Loucy (cell line): ENCODE data around the gene PLXNA4.

Source experiments
- H2AFZ ChIP-seq: fragments of 200-600 bp; sonication (generic); 2 replicates; pipeline ENCODE4 v1.6.0; 2016; ENCODE audit warnings: antibody characterized with exemption, mild to moderate bottlenecking, low read length, moderate library complexity
- H3F3A ChIP-seq: fragments of 200-600 bp; 2 replicates; pipeline ENCODE4 v1.6.0; 2016; ENCODE audit warnings: antibody characterized with exemption, low read depth, mild to moderate bottlenecking
- H3K27me3 ChIP-seq: fragments of 200-600 bp; sonication (generic); 2 replicates; pipeline ENCODE4 v1.6.1; 2014; ENCODE audit warnings: low read length, mild to moderate bottlenecking; ENCODE audit not compliant: insufficient read depth, poor library complexity, severe bottlenecking
- H3K36me3 ChIP-seq: fragments of 200-600 bp; sonication (generic); 2 replicates; pipeline ENCODE4 v1.6.1; 2016; ENCODE audit warnings: low read length; ENCODE audit not compliant: insufficient read depth
- H3K4me1 ChIP-seq: fragments of 200-600 bp; sonication (generic); 2 replicates; pipeline ENCODE4 v1.5.1; 2014; ENCODE audit warnings: low read length, mild to moderate bottlenecking; ENCODE audit not compliant: insufficient read depth, poor library complexity, severe bottlenecking
- H3K4me2 ChIP-seq: fragments of 200-600 bp; sonication (generic); 2 replicates; pipeline ENCODE4 v1.6.0; 2014; ENCODE audit warnings: antibody characterized with exemption, low read length, low read depth, mild to moderate bottlenecking; ENCODE audit not compliant: poor library complexity, severe bottlenecking
- H3K4me3 ChIP-seq: fragments of 200-600 bp; sonication (generic); 2 replicates; pipeline ENCODE4 v1.5.1; 2014; ENCODE audit warnings: low read length, mild to moderate bottlenecking, mixed read lengths; ENCODE audit not compliant: poor library complexity, severe bottlenecking
- H3K79me2 ChIP-seq: fragments of 200-600 bp; sonication (generic); 2 replicates; pipeline ENCODE4 v1.6.1; 2014; ENCODE audit warnings: low read length; ENCODE audit not compliant: insufficient read depth
- H3K9ac ChIP-seq: fragments of 200-600 bp; sonication (generic); 2 replicates; pipeline ENCODE4 v1.6.0; 2014; ENCODE audit warnings: mild to moderate bottlenecking, low read depth, low read length, moderate library complexity; ENCODE audit not compliant: poor library complexity, severe bottlenecking
- H3K9me2 ChIP-seq: fragments of 200-600 bp; sonication (generic); replicated peaks from 2 replicates; pipeline ENCODE4 v1.6.1; 2016; ENCODE audit warnings: low read depth, low read length, mixed read lengths
- H3K9me3 ChIP-seq: fragments of 200-600 bp; sonication (generic); 2 replicates; pipeline ENCODE4 v1.6.1; 2014; ENCODE audit warnings: mild to moderate bottlenecking, antibody characterized with exemption, low read length, low read depth; ENCODE audit not compliant: insufficient read depth
- H4K20me1 ChIP-seq: fragments of 200-600 bp; sonication (generic); 2 replicates; pipeline ENCODE4 v1.6.0; 2014; ENCODE audit warnings: antibody characterized with exemption, low read length, mild to moderate bottlenecking; ENCODE audit not compliant: insufficient read depth, poor library complexity, severe bottlenecking
- EZH2phosphoT487 ChIP-seq: fragments of 200-600 bp; IDR thresholded peaks from 2 replicates; pipeline ENCODE4 v1.6.1; 2018; ENCODE audit warnings: antibody characterized with exemption, mild to moderate bottlenecking, moderate library complexity, borderline replicate concordance
- TF ChIP-seq, protein P1 (sequence below): fragments of 200-600 bp; sonication (generic); conservative IDR thresholded peaks from 2 replicates; pipeline ENCODE4 v1.5.1; 2014; ENCODE audit warnings: mild to moderate bottlenecking, antibody characterized with exemption, low read length

PLXNA4 gene

DNA sequence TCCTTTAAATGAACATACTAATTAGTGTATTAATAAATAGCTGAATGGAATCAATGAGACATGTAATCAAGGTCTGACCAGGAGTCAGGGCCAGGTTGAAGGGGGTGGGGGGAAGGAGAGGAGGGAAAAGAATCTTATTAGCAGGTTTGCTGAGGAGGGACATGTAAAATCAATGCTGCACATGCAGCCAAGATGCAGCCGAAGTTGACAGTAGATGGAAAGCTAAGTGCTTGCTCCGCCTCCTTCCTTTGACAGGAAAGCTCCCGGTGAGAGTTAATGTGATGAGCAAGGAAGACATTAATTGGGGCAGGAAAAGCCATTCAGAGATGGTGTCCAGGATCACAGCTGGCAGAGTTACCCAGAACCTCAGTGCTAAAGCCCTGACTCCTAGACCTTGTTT is 24.4 kb downstream of the PLXNA4 start:
- Histone ChIP-seq H3K4me3 (no peak overlapping the region), H2AFZ (no peak overlapping the region), H3K27me3 (no peaks in the 10 kb centered on the region), H4K20me1 (no peaks in the 10 kb centered on the region), H3K9me2 (no peaks in the 10 kb centered on the region), H3K4me1 (no peaks in the 10 kb centered on the region), H3K9me3 (peaks cover 12% of the 10 kb centered on the region; the same call in 1 of the 2 replicates), H3K4me2 (no peak overlapping the region), H3K79me2 (no peaks in the 10 kb centered on the region), H3K9ac (no peak overlapping the region), H3F3A (no peaks in the 10 kb centered on the region), H3K36me3 (no peaks in the 10 kb centered on the region)
- TF ChIP-seq, protein P1, sequence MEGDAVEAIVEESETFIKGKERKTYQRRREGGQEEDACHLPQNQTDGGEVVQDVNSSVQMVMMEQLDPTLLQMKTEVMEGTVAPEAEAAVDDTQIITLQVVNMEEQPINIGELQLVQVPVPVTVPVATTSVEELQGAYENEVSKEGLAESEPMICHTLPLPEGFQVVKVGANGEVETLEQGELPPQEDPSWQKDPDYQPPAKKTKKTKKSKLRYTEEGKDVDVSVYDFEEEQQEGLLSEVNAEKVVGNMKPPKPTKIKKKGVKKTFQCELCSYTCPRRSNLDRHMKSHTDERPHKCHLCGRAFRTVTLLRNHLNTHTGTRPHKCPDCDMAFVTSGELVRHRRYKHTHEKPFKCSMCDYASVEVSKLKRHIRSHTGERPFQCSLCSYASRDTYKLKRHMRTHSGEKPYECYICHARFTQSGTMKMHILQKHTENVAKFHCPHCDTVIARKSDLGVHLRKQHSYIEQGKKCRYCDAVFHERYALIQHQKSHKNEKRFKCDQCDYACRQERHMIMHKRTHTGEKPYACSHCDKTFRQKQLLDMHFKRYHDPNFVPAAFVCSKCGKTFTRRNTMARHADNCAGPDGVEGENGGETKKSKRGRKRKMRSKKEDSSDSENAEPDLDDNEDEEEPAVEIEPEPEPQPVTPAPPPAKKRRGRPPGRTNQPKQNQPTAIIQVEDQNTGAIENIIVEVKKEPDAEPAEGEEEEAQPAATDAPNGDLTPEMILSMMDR = no peak
- TF ChIP-seq EZH2phosphoT487 = no peak

DNA sequence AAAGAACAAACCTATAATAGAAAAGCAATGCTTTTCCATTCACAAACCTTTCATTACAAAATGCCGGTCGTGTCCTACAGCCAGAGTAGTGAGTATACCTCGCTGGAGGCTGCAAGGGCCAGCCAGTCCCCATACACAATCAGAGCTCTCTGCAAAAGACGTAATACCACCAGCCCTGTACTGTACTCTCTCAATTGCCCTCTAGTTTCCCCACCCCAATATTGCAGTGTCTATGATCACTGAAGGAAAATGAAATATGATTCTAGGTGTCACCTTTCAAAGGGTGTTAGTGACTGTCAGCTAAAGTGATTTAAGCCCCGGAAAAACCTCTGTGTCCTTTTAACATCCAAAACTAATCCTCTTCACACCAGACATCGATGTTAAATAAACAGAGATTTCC is 24.8 kb downstream of the PLXNA4 start:
- H3K4me2 ChIP-seq = no peak overlapping the region
- H3K4me3 ChIP-seq = no peak overlapping the region
- peaks cover 12% of the 10 kb centered on the region; the same call in 1 of the 2 replicates for H3K9me3 ChIP-seq
- no peaks in the 10 kb centered on the region for H3K4me1 ChIP-seq
- no peak overlapping the region for H2AFZ ChIP-seq
- no peaks in the 10 kb centered on the region for H3K36me3 ChIP-seq
- H4K20me1 ChIP-seq = no peaks in the 10 kb centered on the region
- no peaks in the 10 kb centered on the region for H3K27me3 ChIP-seq
- H3K9ac ChIP-seq = no peak overlapping the region
- H3K9me2 ChIP-seq = no peaks in the 10 kb centered on the region
- no peaks in the 10 kb centered on the region for H3K79me2 ChIP-seq
- TF ChIP-seq, protein P1 = no peak
- TF ChIP-seq EZH2phosphoT487 = no peak
- no peaks in the 10 kb centered on the region for H3F3A ChIP-seq

DNA sequence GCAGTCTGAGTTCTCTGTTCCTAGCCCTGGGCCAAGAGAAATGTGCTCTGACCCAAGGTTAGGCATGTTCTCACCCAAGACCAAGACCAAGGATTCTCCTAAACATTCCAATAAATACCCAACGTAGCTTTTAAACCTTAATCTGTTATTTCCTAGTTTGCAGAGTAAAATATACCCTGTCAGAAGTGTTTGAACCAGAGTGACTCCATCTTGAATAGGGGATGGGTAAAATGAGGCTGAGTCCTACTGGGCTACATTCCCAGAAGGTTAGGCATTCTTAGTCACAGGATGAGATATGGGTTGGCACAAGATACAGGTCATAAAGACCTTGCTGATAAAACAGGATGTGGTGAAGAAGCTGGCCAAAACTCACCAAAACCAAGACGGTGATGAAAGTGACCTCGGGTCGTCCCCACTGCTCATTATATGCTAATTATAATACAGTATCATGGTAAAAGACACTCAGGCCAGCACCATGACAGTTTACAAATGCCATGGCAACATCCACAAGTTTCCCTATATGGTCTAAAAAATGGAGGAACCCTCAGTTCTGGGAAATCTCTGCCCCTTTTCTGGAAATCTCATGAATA is 27.7 kb downstream of the PLXNA4 start:
- Histone ChIP-seq H3K27me3 (no peaks in the 10 kb centered on the region), H3K4me2 (no peak overlapping the region), H3K9me3 (peaks cover 12% of the 10 kb centered on the region; the same call in 1 of the 2 replicates), H3K36me3 (no peaks in the 10 kb centered on the region), H3K9me2 (no peaks in the 10 kb centered on the region), H3K9ac (no peak overlapping the region), H3K4me1 (no peaks in the 10 kb centered on the region), H3K79me2 (no peaks in the 10 kb centered on the region), H2AFZ (no peak overlapping the region), H3K4me3 (no peak overlapping the region), H3F3A (no peaks in the 10 kb centered on the region), H4K20me1 (no peaks in the 10 kb centered on the region)
- TF ChIP-seq, protein P1 = no peak
- no peak for TF ChIP-seq EZH2phosphoT487
